SJCRH30 (cell line): ENCODE results near the gene RAD23B. TPM values are rescaled to one million over a fixed set of nuclear protein-coding genes. Genes with fewer than 3 reads are reported as not detected.

Source experiments
- DNase-seq, 2 experiments: peaks; one replicate each; pipeline ENCODE4 v3.0.0-alpha.2; 2015 to 2020
- H3K27ac ChIP-seq: fragments of 250-450 bp; sonication (Bioruptor Pico); 2 replicates; pipeline ENCODE4 v1.5.1; 2020; ENCODE audit warnings: mild to moderate bottlenecking, moderate library complexity
- H3K27me3 ChIP-seq: fragments of 250-450 bp; sonication (Bioruptor Pico); 2 replicates; pipeline ENCODE4 v1.5.1; 2020; ENCODE audit warnings: mild to moderate bottlenecking, moderate library complexity
- H3K36me3 ChIP-seq: fragments of 250-450 bp; sonication (Bioruptor Pico); 2 replicates; pipeline ENCODE4 v1.5.1; 2020; ENCODE audit warnings: mild to moderate bottlenecking, moderate library complexity
- H3K4me1 ChIP-seq: fragments of 250-450 bp; sonication (Bioruptor Pico); 2 replicates; pipeline ENCODE4 v1.5.1; 2020; ENCODE audit warnings: mild to moderate bottlenecking, moderate library complexity
- H3K4me3 ChIP-seq: fragments of 250-450 bp; sonication (Bioruptor Pico); 2 replicates; pipeline ENCODE4 v1.5.1; 2020; ENCODE audit warnings: mild to moderate bottlenecking, moderate library complexity
- H3K9me3 ChIP-seq: fragments of 250-450 bp; sonication (Bioruptor Pico); replicated peaks from 2 replicates; pipeline ENCODE4 v1.5.1; 2020; ENCODE audit warnings: mild to moderate bottlenecking, moderate library complexity
- total RNA-seq: library from RNA; depleted of rRNA; stranded (reverse); fragments of >200 nt; shearing (Covaris generic); gene quantifications from 2 replicates; pipeline ENCODE4 v1.2.3, GENCODE V29; 2014; rRNA removed

Gene RAD23B
- total RNA-seq = 143 and 146 TPM in 2 replicates

GRCh38 chr9:107282759-107283622, at the start of gene RAD23B:
Gene RAD23B, plus strand, starts transcription at chr9:107283279. Its CDS starts 351 bp downstream, at chr9:107283630.
- H3K4me3 ChIP-seq = peak within 1 kb of the TSS; percentile 97
- H3K4me1 ChIP-seq = peaks cover 2% of the 10 kb centered on the region; the same call in 1 of the 2 replicates
- no peaks in the 10 kb centered on the region for H3K27me3 ChIP-seq
- H3K36me3 ChIP-seq = peaks cover 4% of the 10 kb centered on the region
- H3K9me3 ChIP-seq = no peaks in the 10 kb centered on the region
- peak; percentile 99 for DNase-seq
- peak within 1 kb of the TSS; percentile 94 for H3K27ac ChIP-seq

- Histone ChIP-seq H3K9me3 (no peaks in the 10 kb centered on the region), H3K36me3 (no peaks in the 10 kb centered on the region), H3K27ac (no peak overlapping the region), H3K27me3 (0 out of 2 replicates have a peak, but pooled peaks cover 4% of the 10 kb centered on the region), H3K4me1 (no peaks in the 10 kb centered on the region), H3K4me3 (no peak overlapping the region)
- no peak for DNase-seq
Measured at GRCh38 chr9:107235765-107236442, 47.2 kb upstream of the RAD23B start.

GRCh38 chr9:107237873-107238272, 45.2 kb upstream of the RAD23B start:
- Histone ChIP-seq H3K9me3 (no peaks in the 10 kb centered on the region), H3K27ac (no peak overlapping the region), H3K4me3 (no peak overlapping the region), H3K4me1 (no peaks in the 10 kb centered on the region), H3K36me3 (no peaks in the 10 kb centered on the region), H3K27me3 (0 out of 2 replicates have a peak, but pooled peaks cover 2% of the 10 kb centered on the region)
- DNase-seq = no peak

GRCh38 chr9:107239474-107239873, 43.6 kb upstream of the RAD23B start:
- Histone ChIP-seq H3K27me3 (no peaks in the 10 kb centered on the region), H3K36me3 (no peaks in the 10 kb centered on the region), H3K9me3 (no peaks in the 10 kb centered on the region), H3K4me1 (peaks cover 4% of the 10 kb centered on the region; the same call in 1 of the 2 replicates), H3K27ac (no peak overlapping the region), H3K4me3 (no peak overlapping the region)
- DNase-seq = peak in 1 of 2 experiments; percentile 39

GRCh38 chr9:107240260-107240659, 42.8 kb upstream of the RAD23B start:
- no peak overlapping the region for H3K4me3 ChIP-seq
- H3K4me1 ChIP-seq = peaks cover 4% of the 10 kb centered on the region; the same call in 1 of the 2 replicates
- no peak for DNase-seq
- H3K27me3 ChIP-seq = no peaks in the 10 kb centered on the region
- no peak overlapping the region for H3K27ac ChIP-seq
- no peaks in the 10 kb centered on the region for H3K36me3 ChIP-seq
- no peaks in the 10 kb centered on the region for H3K9me3 ChIP-seq

- H3K4me1 ChIP-seq = peaks cover 4% of the 10 kb centered on the region; the same call in 1 of the 2 replicates
- H3K4me3 ChIP-seq = no peak overlapping the region
- no peaks in the 10 kb centered on the region for H3K36me3 ChIP-seq
- H3K27ac ChIP-seq = no peak overlapping the region
- no peaks in the 10 kb centered on the region for H3K27me3 ChIP-seq
- no peak for DNase-seq
- H3K9me3 ChIP-seq = no peaks in the 10 kb centered on the region
Measured at GRCh38 chr9:107242073-107243030, 40.7 kb upstream of the RAD23B start.

- H3K4me1 ChIP-seq = peaks cover 6% of the 10 kb centered on the region; the same call in 1 of the 2 replicates
- no peaks in the 10 kb centered on the region for H3K9me3 ChIP-seq
- DNase-seq = no peak
- H3K36me3 ChIP-seq = no peaks in the 10 kb centered on the region
- no peaks in the 10 kb centered on the region for H3K27me3 ChIP-seq
- H3K4me3 ChIP-seq = no peak overlapping the region
- H3K27ac ChIP-seq = no peak overlapping the region
Measured at GRCh38 chr9:107243742-107244141, 39.3 kb upstream of the RAD23B start.

GRCh38 chr9:107246259-107247254, 36.5 kb upstream of the RAD23B start:
- no peak overlapping the region for H3K4me3 ChIP-seq
- H3K27me3 ChIP-seq = no peaks in the 10 kb centered on the region
- no peaks in the 10 kb centered on the region for H3K36me3 ChIP-seq
- no peak overlapping the region for H3K27ac ChIP-seq
- H3K4me1 ChIP-seq = peaks cover 12% of the 10 kb centered on the region; the same call in 1 of the 2 replicates
- DNase-seq = peak; percentile 15 to 17
- no peaks in the 10 kb centered on the region for H3K9me3 ChIP-seq

GRCh38 chr9:107248714-107249113, 34.4 kb upstream of the RAD23B start:
- Histone ChIP-seq H3K9me3 (no peaks in the 10 kb centered on the region), H3K4me3 (no peak overlapping the region), H3K27ac (no peak overlapping the region)

GRCh38 chr9:107249131-107249533, 33.9 kb upstream of the RAD23B start:
- Histone ChIP-seq H3K9me3 (no peaks in the 10 kb centered on the region), H3K27me3 (no peaks in the 10 kb centered on the region), H3K27ac (no peak overlapping the region), H3K36me3 (no peaks in the 10 kb centered on the region), H3K4me1 (peaks cover 16% of the 10 kb centered on the region; the same call in 1 of the 2 replicates), H3K4me3 (no peak overlapping the region)
- DNase-seq = peak; percentile 6 to 18

More at GRCh38 chr9:107248714-107249113, 34.4 kb upstream of the RAD23B start:
- Histone ChIP-seq H3K4me1 (peaks cover 17% of the 10 kb centered on the region; the same call in 1 of the 2 replicates), H3K27me3 (no peaks in the 10 kb centered on the region), H3K36me3 (no peaks in the 10 kb centered on the region)
- no peak for DNase-seq

GRCh38 chr9:107249665-107250285, 33.3 kb upstream of the RAD23B start:
- Histone ChIP-seq H3K4me1 (peaks cover 16% of the 10 kb centered on the region; the same call in 1 of the 2 replicates), H3K4me3 (no peak overlapping the region), H3K27me3 (no peaks in the 10 kb centered on the region), H3K9me3 (no peaks in the 10 kb centered on the region), H3K36me3 (no peaks in the 10 kb centered on the region), H3K27ac (no peak overlapping the region)
- DNase-seq = no peak

- Histone ChIP-seq H3K27ac (no peak overlapping the region; the same call in 1 of the 2 replicates), H3K36me3 (no peaks in the 10 kb centered on the region), H3K27me3 (no peaks in the 10 kb centered on the region), H3K4me1 (peaks cover 16% of the 10 kb centered on the region; the same call in 1 of the 2 replicates), H3K9me3 (no peaks in the 10 kb centered on the region), H3K4me3 (no peak overlapping the region)
- DNase-seq = peak in 1 of 2 experiments; percentile 35
Measured at GRCh38 chr9:107251756-107252322, 31.2 kb upstream of the RAD23B start.
